ENCODE measurements around the gene UTRN.

GRCh38 chr6:144298916-144299315 lies 13.8 kb downstream of the UTRN start:
- no peak for TF ChIP-seq GATA2 (IDR thresholded peaks at IDR 0.05; ENCODE audit: low read depth, low read length)
- no peak for TF ChIP-seq GATA3 (IDR thresholded peaks at IDR 0.05; ENCODE audit: low read depth, low read length)

Measured in SH-SY5Y (cell line).